ENCODE measurements around the gene MVB12B. TPM values are rescaled to one million over a fixed set of nuclear protein-coding genes. Genes with fewer than 3 reads are reported as not detected.

Gene MVB12B
- total RNA-seq, 1 experiment from 2014 or later, result not detected

GRCh38 chr9:126331964-126332748 is 5.5 kb downstream of the MVB12B start:
- Histone ChIP-seq H3K79me2 (ENCODE audit: low read length) (no peaks in the 10 kb centered on the region), H3K4me1 (ENCODE audit: low read length) (peaks cover 3% of the 10 kb centered on the region; the same call in 1 of the 2 replicates), H3K9me2 (replicated peaks; ENCODE audit: insufficient read depth, low read length) (no peaks in the 10 kb centered on the region), H3K4me3 (ENCODE audit: low read length) (no peak overlapping the region), H3K36me3 (ENCODE audit: insufficient read depth, low read length) (no peaks in the 10 kb centered on the region), H3K27me3 (ENCODE audit: low read length) (no peaks in the 10 kb centered on the region; the same call in 1 of the 2 replicates), H3K9ac (ENCODE audit: low read length) (no peak overlapping the region), H3K9me3 (ENCODE audit: low read length) (no peaks in the 10 kb centered on the region), H4K20me1 (ENCODE audit: insufficient read depth, low read depth, low read length) (no peaks in the 10 kb centered on the region), H3K4me2 (ENCODE audit: low read depth, low read length, poor library complexity, severe bottlenecking) (no peak overlapping the region), H3K27ac (ENCODE audit: low read length) (no peak overlapping the region), H2AFZ (ENCODE audit: low read length) (no peak overlapping the region)
- DNase-seq, result no peak

DNA sequence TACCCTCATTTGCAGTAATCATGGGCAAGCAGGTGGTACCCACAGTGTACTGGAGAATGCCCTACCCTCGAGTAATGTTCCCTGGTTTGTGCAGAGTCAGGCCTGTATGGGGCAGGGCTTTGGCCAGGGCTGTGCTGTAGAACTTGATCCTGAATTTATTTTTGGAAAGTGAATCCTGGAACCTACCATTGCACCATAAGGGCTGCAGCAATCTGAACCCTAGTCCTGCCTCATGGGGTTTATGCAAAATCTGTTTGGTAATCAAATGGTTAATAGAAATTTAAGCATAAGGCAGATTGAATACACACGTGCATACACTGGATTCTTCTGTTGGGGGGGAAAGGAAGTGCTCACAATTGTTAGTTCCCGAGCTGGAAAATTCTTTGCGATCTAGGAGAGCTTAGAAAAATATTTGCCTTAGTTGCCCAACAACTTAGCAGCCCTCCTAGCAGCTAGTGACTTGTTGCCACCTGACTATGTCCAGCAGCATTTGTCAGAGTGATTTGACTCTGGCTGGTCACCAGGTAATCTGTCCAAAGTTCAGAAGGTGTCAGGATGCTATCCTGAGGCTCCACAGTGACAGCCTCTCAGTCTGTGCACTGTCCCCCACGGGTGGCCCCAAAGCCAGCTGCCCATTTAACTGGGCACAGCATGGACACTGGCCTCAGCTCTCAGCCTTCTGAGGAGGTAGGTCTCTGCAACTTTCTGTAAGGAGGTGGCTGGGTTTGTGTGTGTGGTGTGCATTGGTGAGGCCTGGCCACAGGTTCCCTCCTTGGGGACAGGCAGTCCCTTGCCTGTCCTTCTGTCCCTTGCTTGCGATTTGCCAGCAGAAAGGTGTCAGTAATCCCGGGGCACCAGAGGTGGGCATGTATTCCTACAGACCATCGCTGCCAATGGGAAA is 8.3 kb downstream of the MVB12B start:
- no peak for DNase-seq
- Histone ChIP-seq H3K27me3 (ENCODE audit: low read length) (no peaks in the 10 kb centered on the region), H4K20me1 (ENCODE audit: insufficient read depth, low read depth, low read length) (no peaks in the 10 kb centered on the region), H3K4me1 (ENCODE audit: low read length) (no peaks in the 10 kb centered on the region), H3K36me3 (ENCODE audit: insufficient read depth, low read length) (no peaks in the 10 kb centered on the region), H3K27ac (ENCODE audit: low read length) (no peak overlapping the region), H2AFZ (ENCODE audit: low read length) (no peak overlapping the region), H3K9me2 (replicated peaks; ENCODE audit: insufficient read depth, low read length) (no peaks in the 10 kb centered on the region), H3K79me2 (ENCODE audit: low read length) (no peaks in the 10 kb centered on the region), H3K9ac (ENCODE audit: low read length) (no peak overlapping the region), H3K4me2 (ENCODE audit: low read depth, low read length, poor library complexity, severe bottlenecking) (no peak overlapping the region), H3K4me3 (ENCODE audit: low read length) (no peak overlapping the region), H3K9me3 (ENCODE audit: low read length) (no peaks in the 10 kb centered on the region)

- Histone ChIP-seq H3K9ac (ENCODE audit: low read length) (no peak overlapping the region), H3K79me2 (ENCODE audit: low read length) (no peaks in the 10 kb centered on the region), H3K27ac (ENCODE audit: low read length) (no peak overlapping the region), H2AFZ (ENCODE audit: low read length) (no peak overlapping the region), H3K4me1 (ENCODE audit: low read length) (no peaks in the 10 kb centered on the region), H3K4me2 (ENCODE audit: low read depth, low read length, poor library complexity, severe bottlenecking) (no peak overlapping the region), H3K9me3 (ENCODE audit: low read length) (no peaks in the 10 kb centered on the region), H3K36me3 (ENCODE audit: insufficient read depth, low read length) (no peaks in the 10 kb centered on the region), H3K27me3 (ENCODE audit: low read length) (no peaks in the 10 kb centered on the region), H3K9me2 (replicated peaks; ENCODE audit: insufficient read depth, low read length) (no peaks in the 10 kb centered on the region), H3K4me3 (ENCODE audit: low read length) (no peak overlapping the region), H4K20me1 (ENCODE audit: insufficient read depth, low read depth, low read length) (no peaks in the 10 kb centered on the region)
- DNase-seq, result no peak
Measured at GRCh38 chr9:126335837-126336735, 9.5 kb downstream of the MVB12B start.

- Histone ChIP-seq H3K79me2 (ENCODE audit: low read length) (no peaks in the 10 kb centered on the region), H3K9me2 (replicated peaks; ENCODE audit: insufficient read depth, low read length) (no peaks in the 10 kb centered on the region), H3K4me1 (ENCODE audit: low read length) (no peaks in the 10 kb centered on the region), H3K27me3 (ENCODE audit: low read length) (no peaks in the 10 kb centered on the region), H3K9me3 (ENCODE audit: low read length) (no peaks in the 10 kb centered on the region), H3K4me3 (ENCODE audit: low read length) (no peak overlapping the region), H3K36me3 (ENCODE audit: insufficient read depth, low read length) (no peaks in the 10 kb centered on the region), H2AFZ (ENCODE audit: low read length) (no peak overlapping the region), H3K27ac (ENCODE audit: low read length) (no peak overlapping the region), H4K20me1 (ENCODE audit: insufficient read depth, low read depth, low read length) (no peaks in the 10 kb centered on the region), H3K4me2 (ENCODE audit: low read depth, low read length, poor library complexity, severe bottlenecking) (no peak overlapping the region), H3K9ac (ENCODE audit: low read length) (no peak overlapping the region)
- no peak for DNase-seq
Measured at GRCh38 chr9:126336736-126337325, 10.2 kb downstream of the MVB12B start.

GRCh38 chr9:126337729-126338372 is 11.2 kb downstream of the MVB12B start:
- Histone ChIP-seq H2AFZ (ENCODE audit: low read length) (no peak overlapping the region), H3K9me2 (replicated peaks; ENCODE audit: insufficient read depth, low read length) (no peaks in the 10 kb centered on the region), H4K20me1 (ENCODE audit: insufficient read depth, low read depth, low read length) (no peaks in the 10 kb centered on the region), H3K79me2 (ENCODE audit: low read length) (no peaks in the 10 kb centered on the region), H3K27ac (ENCODE audit: low read length) (no peak overlapping the region), H3K27me3 (ENCODE audit: low read length) (no peaks in the 10 kb centered on the region), H3K36me3 (ENCODE audit: insufficient read depth, low read length) (no peaks in the 10 kb centered on the region), H3K4me2 (ENCODE audit: low read depth, low read length, poor library complexity, severe bottlenecking) (no peak overlapping the region), H3K9me3 (ENCODE audit: low read length) (no peaks in the 10 kb centered on the region), H3K4me3 (ENCODE audit: low read length) (no peak overlapping the region), H3K9ac (ENCODE audit: low read length) (no peak overlapping the region), H3K4me1 (ENCODE audit: low read length) (no peaks in the 10 kb centered on the region)
- no peak for DNase-seq

DNA sequence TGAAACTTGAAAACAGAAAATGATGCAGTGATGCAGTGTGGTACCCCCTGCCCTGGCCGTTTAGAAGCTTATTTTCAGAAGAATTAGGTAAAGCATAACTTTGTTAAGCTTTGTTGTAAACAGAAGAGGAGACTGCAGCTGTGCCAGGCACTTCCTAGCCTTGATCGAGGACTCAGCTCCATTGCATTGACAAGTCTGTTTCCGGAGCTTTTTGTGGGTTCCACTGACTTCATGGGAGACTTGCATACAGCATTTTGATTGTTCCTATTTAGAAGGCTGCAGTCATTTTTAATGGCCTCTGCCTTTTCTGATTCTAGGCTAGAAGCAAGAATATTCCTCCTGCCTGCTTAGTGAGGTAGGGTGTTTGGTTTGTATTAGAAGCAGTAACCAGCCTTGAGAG is 12.3 kb downstream of the MVB12B start:
- H2AFZ ChIP-seq (ENCODE audit: low read length), result no peak overlapping the region
- no peaks in the 10 kb centered on the region for H3K4me1 ChIP-seq (ENCODE audit: low read length)
- H3K36me3 ChIP-seq (ENCODE audit: insufficient read depth, low read length), result no peaks in the 10 kb centered on the region
- H3K27ac ChIP-seq (ENCODE audit: low read length), result no peak overlapping the region
- H3K27me3 ChIP-seq (ENCODE audit: low read length), result no peaks in the 10 kb centered on the region
- H3K4me3 ChIP-seq (ENCODE audit: low read length), result no peak overlapping the region
- H3K4me2 ChIP-seq (ENCODE audit: low read depth, low read length, poor library complexity, severe bottlenecking), result no peak overlapping the region
- DNase-seq, result no peak
- H4K20me1 ChIP-seq (ENCODE audit: insufficient read depth, low read depth, low read length), result no peaks in the 10 kb centered on the region
- no peaks in the 10 kb centered on the region for H3K9me3 ChIP-seq (ENCODE audit: low read length)
- H3K79me2 ChIP-seq (ENCODE audit: low read length), result no peaks in the 10 kb centered on the region
- H3K9ac ChIP-seq (ENCODE audit: low read length), result no peak overlapping the region
- H3K9me2 ChIP-seq (replicated peaks; ENCODE audit: insufficient read depth, low read length), result no peaks in the 10 kb centered on the region

- no peaks in the 10 kb centered on the region for H3K36me3 ChIP-seq (ENCODE audit: insufficient read depth, low read length)
- DNase-seq, result no peak
- no peak overlapping the region for H3K4me2 ChIP-seq (ENCODE audit: low read depth, low read length, poor library complexity, severe bottlenecking)
- H3K9me2 ChIP-seq (replicated peaks; ENCODE audit: insufficient read depth, low read length), result no peaks in the 10 kb centered on the region
- H3K79me2 ChIP-seq (ENCODE audit: low read length), result no peaks in the 10 kb centered on the region
- H2AFZ ChIP-seq (ENCODE audit: low read length), result no peak overlapping the region
- H3K4me3 ChIP-seq (ENCODE audit: low read length), result no peak overlapping the region
- H3K9ac ChIP-seq (ENCODE audit: low read length), result no peak overlapping the region
- no peaks in the 10 kb centered on the region for H3K9me3 ChIP-seq (ENCODE audit: low read length)
- no peaks in the 10 kb centered on the region for H4K20me1 ChIP-seq (ENCODE audit: insufficient read depth, low read depth, low read length)
- no peak overlapping the region for H3K27ac ChIP-seq (ENCODE audit: low read length)
- H3K27me3 ChIP-seq (ENCODE audit: low read length), result no peaks in the 10 kb centered on the region
- no peaks in the 10 kb centered on the region for H3K4me1 ChIP-seq (ENCODE audit: low read length)
Measured at GRCh38 chr9:126341426-126341825, 14.8 kb downstream of the MVB12B start.

Measured in Karpas-422 (cell line).